Dedifferentiated amniotic fluid mesenchymal stem cell (primary cell): Measurements from ENCODE around the gene PAFAH1B2.
"Not testable (repeated sequence)": the region's sequence is repeated elsewhere in the genome, so short reads cannot be mapped to it uniquely, and the experiment has no call there.

Experiments used
- DNase-seq: peaks from one replicate; pipeline ENCODE4 v3.0.0-alpha.2; 2016; ENCODE audit errors: extremely low spot score

Gene PAFAH1B2

GRCh38 chr11:117201658-117202305, 57.7 kb downstream of the PAFAH1B2 start:
- DNase-seq, result no peak

- no peak for DNase-seq
These were observed 58.4 kb downstream of the PAFAH1B2 start for GRCh38 chr11:117202386-117203068.

- no peak for DNase-seq
These were observed 59.0 kb downstream of the PAFAH1B2 start for GRCh38 chr11:117203069-117203407.

GRCh38 chr11:117204283-117205080, 60.4 kb downstream of the PAFAH1B2 start:
- no peak for DNase-seq

GRCh38 chr11:117205211-117205818, 61.2 kb downstream of the PAFAH1B2 start:
- no peak for DNase-seq

- DNase-seq, result not testable (repeated sequence)
These were observed 62.0 kb downstream of the PAFAH1B2 start for GRCh38 chr11:117206111-117206510.

- DNase-seq, result not testable (repeated sequence)
These were observed 62.8 kb downstream of the PAFAH1B2 start for GRCh38 chr11:117206859-117207258.

- not testable (repeated sequence) for DNase-seq
These were observed 63.4 kb downstream of the PAFAH1B2 start for GRCh38 chr11:117207481-117207880.

- not testable (repeated sequence) for DNase-seq
These were observed 64.6 kb downstream of the PAFAH1B2 start for GRCh38 chr11:117208710-117209109.

- DNase-seq, result not testable (repeated sequence)
These were observed 65.5 kb downstream of the PAFAH1B2 start for GRCh38 chr11:117209351-117210125.

- no peak for DNase-seq
These were observed 66.5 kb downstream of the PAFAH1B2 start for GRCh38 chr11:117210620-117211019.

GRCh38 chr11:117212697-117213355, 68.7 kb downstream of the PAFAH1B2 start:
- DNase-seq, result no peak

- no peak for DNase-seq
These were observed 70.5 kb downstream of the PAFAH1B2 start for GRCh38 chr11:117214404-117215110.

GRCh38 chr11:117217141-117218084, 73.3 kb downstream of the PAFAH1B2 start:
- DNase-seq, result no peak

GRCh38 chr11:117218133-117218915, 74.2 kb downstream of the PAFAH1B2 start:
- DNase-seq, result no peak

- no peak for DNase-seq
These were observed 74.9 kb downstream of the PAFAH1B2 start for GRCh38 chr11:117219001-117219400.

GRCh38 chr11:117219455-117219854, 75.4 kb downstream of the PAFAH1B2 start:
- DNase-seq, result no peak

GRCh38 chr11:117219995-117220394, 75.9 kb downstream of the PAFAH1B2 start:
- DNase-seq, result no peak
